ENCODE results near the gene MLNR. TPM values are rescaled to one million over a fixed set of nuclear protein-coding genes. Genes with fewer than 3 reads are reported as not detected.

The MLNR gene
- polyA plus RNA-seq, 2 donors: not detected

DNA sequence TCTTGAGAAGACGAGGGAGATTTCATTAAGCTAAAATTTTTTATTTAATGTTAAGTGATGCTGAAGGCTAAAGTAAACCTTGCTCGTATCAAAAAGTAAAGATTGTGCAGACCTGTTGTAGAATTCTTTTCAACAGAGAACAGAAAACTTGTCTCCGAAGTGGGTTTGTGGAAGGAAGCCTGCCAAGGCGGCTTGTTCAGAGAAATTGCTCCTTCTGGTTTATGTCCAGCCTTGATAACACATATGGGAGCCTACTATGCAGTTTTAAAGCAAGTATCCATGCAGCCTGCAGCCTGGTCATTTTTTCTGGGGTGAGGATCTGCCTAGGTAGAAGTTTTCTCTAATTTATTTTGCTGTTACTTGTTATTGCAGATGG is 1.4 kb downstream of the MLNR start:
- 76 to 84% methylated on average over 4 of the region's 4 CpGs for WGBS, 2 donors
- Histone ChIP-seq H3K4me3 (ENCODE audit: low read depth in 1 of 2, low read length in 2 of 2) (no peak overlapping the region), H3K9me3 (ENCODE audit: control insufficient read depth in 2 of 2, insufficient read depth in 1 of 2, low read depth in 1 of 2, low read length in 1 of 2) (peaks cover 0 to 3% of the 10 kb centered on the region in 2 donors), H3K27me3 (ENCODE audit: control insufficient read depth in 1 of 2, insufficient read depth in 2 of 2, low read length in 2 of 2) (peaks cover 0 to 12% of the 10 kb centered on the region in 2 donors), H3K27ac (ENCODE audit: low read depth in 2 of 2, low read length in 1 of 2) (no peak overlapping the region), H3K4me1 (ENCODE audit: control insufficient read depth in 2 of 2, insufficient read depth in 2 of 2, low read length in 1 of 2) (peaks cover 7 to 15% of the 10 kb centered on the region in 2 donors), H3K36me3 (ENCODE audit: control insufficient read depth in 2 of 2, insufficient read depth in 2 of 2, low read length in 1 of 2) (no peaks in the 10 kb centered on the region)

DNA sequence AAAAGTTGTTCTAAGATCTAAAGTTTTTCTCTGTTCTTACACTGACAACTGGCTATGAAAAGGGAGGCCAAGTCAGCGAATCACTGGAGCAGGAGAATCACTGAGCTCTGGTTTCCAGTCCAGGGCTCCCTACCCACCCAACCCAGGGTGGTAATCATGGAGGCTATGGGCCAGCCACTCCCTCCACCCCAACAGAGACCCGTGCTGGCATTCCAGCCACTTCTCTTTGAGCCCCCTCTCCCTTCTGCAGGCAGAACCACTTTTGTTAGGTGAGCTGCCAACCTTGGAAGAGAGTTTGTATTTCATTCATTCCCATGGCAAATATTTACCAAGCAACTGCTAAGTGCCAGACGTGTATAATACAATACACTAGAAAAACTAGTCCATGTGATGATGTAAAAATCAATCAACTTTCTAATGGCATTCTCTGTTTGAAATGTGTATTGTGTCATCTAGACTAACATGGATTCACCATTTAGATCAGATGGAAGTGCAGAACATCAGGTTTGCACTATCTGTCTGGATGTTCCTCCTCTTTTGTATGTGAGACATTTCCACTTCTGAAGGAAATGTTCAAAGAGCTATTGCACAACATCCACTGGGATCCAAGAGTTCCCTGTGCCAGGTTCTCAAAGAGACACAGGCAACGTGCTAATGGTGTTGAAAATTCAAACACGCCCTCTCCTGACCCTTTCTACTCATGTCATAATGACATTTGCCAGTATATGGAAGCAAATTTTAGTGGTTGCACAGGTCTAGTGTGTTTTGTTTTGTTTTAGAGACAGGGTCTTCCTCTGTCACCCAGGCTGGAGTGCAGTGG is 5.3 kb downstream of the MLNR start:
- Histone ChIP-seq H3K9me3 (ENCODE audit: control insufficient read depth in 2 of 2, insufficient read depth in 1 of 2, low read depth in 1 of 2, low read length in 1 of 2) (peaks cover 0 to 3% of the 10 kb centered on the region in 2 donors), H3K4me1 (ENCODE audit: control insufficient read depth in 2 of 2, insufficient read depth in 2 of 2, low read length in 1 of 2) (peaks cover 3% of the 10 kb centered on the region in 2 donors), H3K27me3 (ENCODE audit: control insufficient read depth in 1 of 2, insufficient read depth in 2 of 2, low read length in 2 of 2) (peaks cover 0 to 7% of the 10 kb centered on the region in 2 donors), H3K4me3 (ENCODE audit: low read depth in 1 of 2, low read length in 2 of 2) (no peak overlapping the region), H3K27ac (ENCODE audit: low read depth in 2 of 2, low read length in 1 of 2) (no peak overlapping the region), H3K36me3 (ENCODE audit: control insufficient read depth in 2 of 2, insufficient read depth in 2 of 2, low read length in 1 of 2) (no peaks in the 10 kb centered on the region)
- WGBS, 2 donors: 44 to 47% methylated on average over 5 of the region's 5 CpGs

DNA sequence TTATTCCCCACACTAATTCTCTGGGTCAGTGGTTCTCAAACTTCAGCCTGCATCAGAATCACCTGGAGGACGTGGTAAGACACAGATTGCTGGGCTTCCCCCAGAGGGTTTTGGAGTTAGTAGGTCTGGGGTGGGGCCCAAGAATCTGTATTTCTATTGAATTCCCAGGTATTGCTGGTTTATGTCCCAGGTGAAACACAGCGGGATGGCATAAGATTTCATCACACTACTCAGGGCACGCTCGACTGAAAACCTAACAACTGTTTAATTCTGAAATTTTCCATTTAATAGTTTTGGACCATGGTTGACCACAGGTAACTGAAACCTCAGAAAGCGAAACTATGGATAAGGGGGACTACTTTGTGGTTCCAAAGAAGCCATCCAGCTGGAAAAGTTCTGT is 6.5 kb downstream of the MLNR start:
- Histone ChIP-seq H3K4me3 (ENCODE audit: low read depth in 1 of 2, low read length in 2 of 2) (no peak overlapping the region), H3K9me3 (ENCODE audit: control insufficient read depth in 2 of 2, insufficient read depth in 1 of 2, low read depth in 1 of 2, low read length in 1 of 2) (no peaks in the 10 kb centered on the region), H3K27me3 (ENCODE audit: control insufficient read depth in 1 of 2, insufficient read depth in 2 of 2, low read length in 2 of 2) (no peaks in the 10 kb centered on the region), H3K4me1 (ENCODE audit: control insufficient read depth in 2 of 2, insufficient read depth in 2 of 2, low read length in 1 of 2) (no peaks in the 10 kb centered on the region), H3K27ac (ENCODE audit: low read depth in 2 of 2, low read length in 1 of 2) (no peak overlapping the region), H3K36me3 (ENCODE audit: control insufficient read depth in 2 of 2, insufficient read depth in 2 of 2, low read length in 1 of 2) (no peaks in the 10 kb centered on the region)
- WGBS, 2 donors: 80 to 85% methylated on average over 5 of the region's 5 CpGs

DNA sequence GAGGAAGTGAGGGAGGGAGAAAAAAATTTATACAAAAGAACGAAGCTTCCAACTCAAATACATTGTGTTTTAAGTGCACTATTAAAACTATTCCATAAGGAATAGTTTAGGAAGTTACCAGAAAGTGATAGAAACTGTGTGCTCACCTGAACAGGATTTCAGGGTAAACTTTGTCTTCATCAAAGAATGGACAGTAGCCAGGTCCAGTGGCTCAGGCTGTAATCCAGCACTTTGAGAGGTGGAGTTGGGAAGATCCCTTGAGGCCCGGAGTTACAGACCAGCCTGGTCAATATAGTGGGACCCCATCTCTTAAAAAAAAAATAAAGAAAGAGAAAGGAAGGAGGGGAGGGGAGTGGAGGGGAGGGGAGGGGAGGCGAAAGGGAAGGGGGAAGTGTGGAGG is 14.6 kb downstream of the MLNR start:
- H3K9me3 ChIP-seq (ENCODE audit: control insufficient read depth in 2 of 2, insufficient read depth in 1 of 2, low read depth in 1 of 2, low read length in 1 of 2): no peaks in the 10 kb centered on the region
- 88 to 94% methylated on average over 3 of the region's 3 CpGs for WGBS, 2 donors
- H3K27me3 ChIP-seq (ENCODE audit: control insufficient read depth in 1 of 2, insufficient read depth in 2 of 2, low read length in 2 of 2): no peaks in the 10 kb centered on the region

DNA sequence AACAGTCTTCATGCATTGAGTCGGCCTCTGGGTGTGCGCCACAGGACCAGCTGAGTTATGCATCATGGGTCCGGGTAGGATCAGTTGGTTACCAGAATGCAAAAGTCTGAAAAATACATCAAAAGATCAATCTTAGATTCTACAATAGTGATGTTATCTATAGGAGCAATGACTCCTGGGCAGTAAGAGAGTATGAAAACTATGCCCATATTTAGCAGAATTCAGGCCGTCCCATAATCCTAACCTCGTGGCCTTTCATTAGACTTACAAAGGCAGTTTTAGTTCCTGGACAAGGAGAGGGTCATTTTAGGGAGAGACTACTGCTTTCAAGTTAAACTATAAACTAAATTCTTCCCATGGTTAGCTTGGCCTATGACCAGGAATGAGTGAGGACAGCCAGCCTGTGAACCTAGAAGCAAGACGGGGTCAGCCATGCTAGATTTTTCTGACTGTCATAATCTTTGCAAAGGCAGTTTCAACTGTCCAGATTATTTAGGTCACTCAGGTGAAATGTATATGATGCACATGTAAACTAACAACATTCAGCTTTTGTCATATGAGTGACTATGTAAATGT is 15.8 kb downstream of the MLNR start:
- WGBS, 2 donors: 86 to 89% methylated on average over 6 of the region's 6 CpGs
- H3K36me3 ChIP-seq (ENCODE audit: control insufficient read depth in 2 of 2, insufficient read depth in 2 of 2, low read length in 1 of 2): no peaks in the 10 kb centered on the region
- H3K27ac ChIP-seq (ENCODE audit: low read depth in 2 of 2, low read length in 1 of 2): no peak overlapping the region

More for the DNA sequence above, 14.6 kb downstream of the MLNR start:
- H3K4me3 ChIP-seq (ENCODE audit: low read depth in 1 of 2, low read length in 2 of 2): no peak overlapping the region
- no peak overlapping the region for H3K27ac ChIP-seq (ENCODE audit: low read depth in 2 of 2, low read length in 1 of 2)
- H3K4me1 ChIP-seq (ENCODE audit: control insufficient read depth in 2 of 2, insufficient read depth in 2 of 2, low read length in 1 of 2): no peaks in the 10 kb centered on the region
- no peaks in the 10 kb centered on the region for H3K36me3 ChIP-seq (ENCODE audit: control insufficient read depth in 2 of 2, insufficient read depth in 2 of 2, low read length in 1 of 2)

DNA sequence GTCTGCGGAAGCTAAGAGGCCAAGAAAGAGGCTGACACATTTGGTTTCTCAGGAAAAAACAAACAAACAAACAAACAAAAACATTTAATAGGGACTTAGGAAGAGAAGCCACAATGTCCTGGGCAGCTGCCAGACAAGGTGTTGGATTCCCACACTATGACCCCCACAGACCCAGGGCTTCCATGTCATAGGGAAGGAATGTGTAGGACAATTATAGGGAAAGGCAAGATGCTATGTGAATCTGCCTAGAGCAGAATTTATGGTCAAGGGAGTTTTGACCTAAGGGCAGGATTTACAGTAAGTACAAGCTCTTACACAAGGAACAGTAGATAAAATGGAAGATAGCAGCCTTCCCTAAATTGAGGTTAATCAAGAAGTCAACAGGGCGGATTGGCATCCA is 18.5 kb downstream of the MLNR start:
- H3K9me3 ChIP-seq (ENCODE audit: control insufficient read depth in 2 of 2, insufficient read depth in 1 of 2, low read depth in 1 of 2, low read length in 1 of 2): peaks cover 0 to 3% of the 10 kb centered on the region in 2 donors
- 96 to 100% methylated on average over 2 of the region's 2 CpGs for WGBS, 2 donors
- H3K36me3 ChIP-seq (ENCODE audit: control insufficient read depth in 2 of 2, insufficient read depth in 2 of 2, low read length in 1 of 2): no peaks in the 10 kb centered on the region
- no peaks in the 10 kb centered on the region for H3K4me1 ChIP-seq (ENCODE audit: control insufficient read depth in 2 of 2, insufficient read depth in 2 of 2, low read length in 1 of 2)
- H3K27ac ChIP-seq (ENCODE audit: low read depth in 2 of 2, low read length in 1 of 2): no peak overlapping the region
- H3K4me3 ChIP-seq (ENCODE audit: low read depth in 1 of 2, low read length in 2 of 2): no peak overlapping the region
- H3K27me3 ChIP-seq (ENCODE audit: control insufficient read depth in 1 of 2, insufficient read depth in 2 of 2, low read length in 2 of 2): no peaks in the 10 kb centered on the region

More for the DNA sequence above, 15.8 kb downstream of the MLNR start:
- no peaks in the 10 kb centered on the region for H3K27me3 ChIP-seq (ENCODE audit: control insufficient read depth in 1 of 2, insufficient read depth in 2 of 2, low read length in 2 of 2)
- H3K9me3 ChIP-seq (ENCODE audit: control insufficient read depth in 2 of 2, insufficient read depth in 1 of 2, low read depth in 1 of 2, low read length in 1 of 2): no peaks in the 10 kb centered on the region
- H3K4me3 ChIP-seq (ENCODE audit: low read depth in 1 of 2, low read length in 2 of 2): no peak overlapping the region
- no peaks in the 10 kb centered on the region for H3K4me1 ChIP-seq (ENCODE audit: control insufficient read depth in 2 of 2, insufficient read depth in 2 of 2, low read length in 1 of 2)

DNA sequence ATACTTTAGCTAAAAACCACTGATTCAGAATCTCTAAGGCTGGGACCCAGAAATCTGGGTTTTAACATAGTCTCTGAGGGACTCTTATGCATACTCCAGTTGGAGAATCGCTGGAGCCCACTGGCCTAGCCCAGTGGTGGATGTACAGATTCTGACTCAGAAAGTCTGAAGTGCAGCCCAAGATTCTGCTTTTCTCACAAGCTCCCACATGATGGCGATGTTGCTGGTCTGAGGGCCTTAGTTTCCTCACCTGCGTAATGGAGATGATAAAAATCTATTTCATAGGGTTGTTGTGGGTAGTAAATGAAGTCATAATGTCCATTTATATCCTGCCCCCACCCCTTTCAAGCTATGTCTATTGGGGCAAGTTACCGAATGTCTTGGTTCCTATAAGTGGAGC is 19.9 kb downstream of the MLNR start:
- WGBS, 2 donors: 43 to 47% methylated on average over 4 of the region's 4 CpGs
- H3K4me1 ChIP-seq (ENCODE audit: control insufficient read depth in 2 of 2, insufficient read depth in 2 of 2, low read length in 1 of 2): no peaks in the 10 kb centered on the region
- no peak overlapping the region for H3K4me3 ChIP-seq (ENCODE audit: low read depth in 1 of 2, low read length in 2 of 2)
- H3K36me3 ChIP-seq (ENCODE audit: control insufficient read depth in 2 of 2, insufficient read depth in 2 of 2, low read length in 1 of 2): no peaks in the 10 kb centered on the region
- no peaks in the 10 kb centered on the region for H3K27me3 ChIP-seq (ENCODE audit: control insufficient read depth in 1 of 2, insufficient read depth in 2 of 2, low read length in 2 of 2)
- H3K9me3 ChIP-seq (ENCODE audit: control insufficient read depth in 2 of 2, insufficient read depth in 1 of 2, low read depth in 1 of 2, low read length in 1 of 2): peaks cover 0 to 3% of the 10 kb centered on the region in 2 donors
- no peak overlapping the region for H3K27ac ChIP-seq (ENCODE audit: low read depth in 2 of 2, low read length in 1 of 2)

DNA sequence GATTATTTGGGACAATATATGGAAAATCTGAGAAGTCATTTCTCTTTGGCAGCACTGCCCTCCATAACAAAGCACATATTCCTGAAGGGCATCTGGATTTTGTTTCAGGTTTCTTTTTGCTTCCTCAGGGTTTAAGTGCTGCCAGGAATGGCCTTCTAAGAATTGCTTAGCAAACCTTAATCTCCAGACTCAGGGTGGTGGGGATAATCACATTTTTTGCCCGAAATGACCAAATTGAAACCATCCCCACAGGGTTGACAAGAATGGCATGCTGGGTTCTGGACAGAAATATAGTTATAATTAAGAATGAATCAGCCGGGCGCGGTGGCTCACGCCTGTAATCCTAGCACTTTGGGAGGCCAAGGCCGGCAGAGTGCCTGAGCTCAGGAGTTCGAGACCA is 21.2 kb downstream of the MLNR start:
- H3K36me3 ChIP-seq (ENCODE audit: control insufficient read depth in 2 of 2, insufficient read depth in 2 of 2, low read length in 1 of 2): no peaks in the 10 kb centered on the region
- peaks cover 0 to 3% of the 10 kb centered on the region in 2 donors for H3K9me3 ChIP-seq (ENCODE audit: control insufficient read depth in 2 of 2, insufficient read depth in 1 of 2, low read depth in 1 of 2, low read length in 1 of 2)
- no peak overlapping the region for H3K4me3 ChIP-seq (ENCODE audit: low read depth in 1 of 2, low read length in 2 of 2)
- 93% methylated on average over 7 of the region's 7 CpGs for WGBS, 2 donors
- no peaks in the 10 kb centered on the region for H3K4me1 ChIP-seq (ENCODE audit: control insufficient read depth in 2 of 2, insufficient read depth in 2 of 2, low read length in 1 of 2)
- H3K27me3 ChIP-seq (ENCODE audit: control insufficient read depth in 1 of 2, insufficient read depth in 2 of 2, low read length in 2 of 2): no peaks in the 10 kb centered on the region
- H3K27ac ChIP-seq (ENCODE audit: low read depth in 2 of 2, low read length in 1 of 2): no peak overlapping the region

DNA sequence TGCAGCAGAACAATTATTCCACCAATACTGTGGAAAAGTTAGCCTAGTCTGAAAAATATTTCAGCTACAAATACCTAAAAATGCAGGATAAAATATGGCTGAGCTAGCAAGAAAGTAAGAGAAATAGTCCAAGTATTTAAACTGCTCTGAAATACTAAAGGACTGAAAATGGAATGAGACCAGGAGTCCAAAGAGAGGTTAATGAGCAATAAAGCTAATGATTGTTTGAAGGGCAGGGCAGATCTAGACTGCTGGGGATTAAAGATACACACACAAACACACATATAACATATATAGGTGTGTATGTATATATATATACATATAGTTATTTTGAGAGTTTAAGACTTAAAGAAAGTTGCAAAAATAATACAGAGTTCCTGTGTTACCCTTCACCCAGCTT is 25.0 kb downstream of the MLNR start:
- Histone ChIP-seq H3K36me3 (ENCODE audit: control insufficient read depth in 2 of 2, insufficient read depth in 2 of 2, low read length in 1 of 2) (no peaks in the 10 kb centered on the region), H3K27me3 (ENCODE audit: control insufficient read depth in 1 of 2, insufficient read depth in 2 of 2, low read length in 2 of 2) (no peaks in the 10 kb centered on the region), H3K9me3 (ENCODE audit: control insufficient read depth in 2 of 2, insufficient read depth in 1 of 2, low read depth in 1 of 2, low read length in 1 of 2) (peaks cover 0 to 3% of the 10 kb centered on the region in 2 donors), H3K27ac (ENCODE audit: low read depth in 2 of 2, low read length in 1 of 2) (no peak overlapping the region), H3K4me1 (ENCODE audit: control insufficient read depth in 2 of 2, insufficient read depth in 2 of 2, low read length in 1 of 2) (no peaks in the 10 kb centered on the region), H3K4me3 (ENCODE audit: low read depth in 1 of 2, low read length in 2 of 2) (no peak overlapping the region)
